Measurements from ENCODE around the gene TSPAN14.

TSPAN14 gene

DNA sequence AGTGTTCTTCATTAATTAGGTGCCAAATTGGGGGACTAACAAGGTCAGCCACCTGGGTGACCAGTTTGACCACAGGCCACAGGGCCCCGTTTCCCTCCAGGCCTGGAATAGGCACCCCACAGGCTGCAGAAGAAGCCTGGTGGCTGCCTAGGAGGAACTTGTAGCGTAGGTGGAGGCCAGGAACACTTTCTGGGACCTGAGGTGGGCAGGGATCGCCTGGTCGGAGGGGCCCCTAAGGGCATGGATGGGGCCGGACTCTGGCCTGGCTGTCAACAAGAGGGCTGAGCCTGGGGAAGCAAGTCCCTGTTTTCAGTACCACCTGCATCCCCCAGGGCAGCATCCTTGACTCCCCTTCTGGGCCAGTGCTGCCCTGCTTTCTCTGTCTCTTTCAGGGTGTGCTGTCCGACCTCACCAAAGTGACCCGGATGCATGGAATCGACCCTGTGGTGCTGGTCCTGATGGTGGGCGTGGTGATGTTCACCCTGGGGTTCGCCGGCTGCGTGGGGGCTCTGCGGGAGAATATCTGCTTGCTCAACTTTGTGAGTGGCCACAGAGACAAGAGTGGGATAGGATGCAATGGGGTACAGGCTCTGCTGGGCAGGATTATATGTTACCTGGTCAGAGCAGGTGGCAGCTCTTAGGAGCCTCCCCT, 52.9 kb downstream of the TSPAN14 start:
- Histone ChIP-seq H3K79me2 (ENCODE audit: low read length) (no peaks in the 10 kb centered on the region), H3F3A (ENCODE audit: insufficient read depth, low read length) (no peaks in the 10 kb centered on the region), H3K4me3 (ENCODE audit: low read length) (no peak overlapping the region), H4K20me1 (ENCODE audit: insufficient read depth, low read length) (no peaks in the 10 kb centered on the region), H3K9me3 (replicated peaks; ENCODE audit: insufficient read depth, low read length) (no peaks in the 10 kb centered on the region), H2AFZ (ENCODE audit: low read length) (no peak overlapping the region), H3K4me1 (ENCODE audit: low read length) (no peaks in the 10 kb centered on the region), H3K9ac (ENCODE audit: low read length) (no peak overlapping the region), H3K9me2 (replicated peaks; ENCODE audit: insufficient read depth, low read length) (no peaks in the 10 kb centered on the region), H3K4me2 (ENCODE audit: low read depth, low read length) (no peak overlapping the region), H3K36me3 (replicated peaks; ENCODE audit: insufficient read depth, low read length) (no peaks in the 10 kb centered on the region), H3K27me3 (replicated peaks; ENCODE audit: insufficient read depth, low read length) (no peaks in the 10 kb centered on the region), H3K27ac (ENCODE audit: low read length) (no peak overlapping the region)
- TF ChIP-seq EZH2phosphoT487 (IDR thresholded peaks at IDR 0.05; ENCODE audit: low read length), result no peak
- TF ChIP-seq EZH2 (optimal IDR thresholded peaks at IDR 0.05; ENCODE audit: low read depth, low read length), result no peak
- TF ChIP-seq, protein P1, sequence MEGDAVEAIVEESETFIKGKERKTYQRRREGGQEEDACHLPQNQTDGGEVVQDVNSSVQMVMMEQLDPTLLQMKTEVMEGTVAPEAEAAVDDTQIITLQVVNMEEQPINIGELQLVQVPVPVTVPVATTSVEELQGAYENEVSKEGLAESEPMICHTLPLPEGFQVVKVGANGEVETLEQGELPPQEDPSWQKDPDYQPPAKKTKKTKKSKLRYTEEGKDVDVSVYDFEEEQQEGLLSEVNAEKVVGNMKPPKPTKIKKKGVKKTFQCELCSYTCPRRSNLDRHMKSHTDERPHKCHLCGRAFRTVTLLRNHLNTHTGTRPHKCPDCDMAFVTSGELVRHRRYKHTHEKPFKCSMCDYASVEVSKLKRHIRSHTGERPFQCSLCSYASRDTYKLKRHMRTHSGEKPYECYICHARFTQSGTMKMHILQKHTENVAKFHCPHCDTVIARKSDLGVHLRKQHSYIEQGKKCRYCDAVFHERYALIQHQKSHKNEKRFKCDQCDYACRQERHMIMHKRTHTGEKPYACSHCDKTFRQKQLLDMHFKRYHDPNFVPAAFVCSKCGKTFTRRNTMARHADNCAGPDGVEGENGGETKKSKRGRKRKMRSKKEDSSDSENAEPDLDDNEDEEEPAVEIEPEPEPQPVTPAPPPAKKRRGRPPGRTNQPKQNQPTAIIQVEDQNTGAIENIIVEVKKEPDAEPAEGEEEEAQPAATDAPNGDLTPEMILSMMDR (IDR thresholded peaks at IDR 0.05; ENCODE audit: low read length), result no peak
- DNase-seq, result no peak

DNA sequence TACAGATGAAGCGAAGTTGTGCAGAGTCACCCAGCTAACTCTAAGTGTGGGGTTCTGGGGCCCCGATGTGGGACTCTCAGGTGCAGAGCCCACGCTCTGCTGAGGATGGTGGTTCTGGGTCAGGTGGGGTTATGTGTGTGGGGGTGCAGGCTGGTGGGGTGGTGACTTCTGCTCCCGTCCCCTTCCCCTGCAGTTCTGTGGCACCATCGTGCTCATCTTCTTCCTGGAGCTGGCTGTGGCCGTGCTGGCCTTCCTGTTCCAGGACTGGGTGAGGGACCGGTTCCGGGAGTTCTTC, 54.9 kb downstream of the TSPAN14 start:
- Histone ChIP-seq H3K4me1 (ENCODE audit: low read length) (no peaks in the 10 kb centered on the region), H3K9ac (ENCODE audit: low read length) (no peak overlapping the region), H4K20me1 (ENCODE audit: insufficient read depth, low read length) (no peaks in the 10 kb centered on the region), H2AFZ (ENCODE audit: low read length) (no peak overlapping the region), H3K36me3 (replicated peaks; ENCODE audit: insufficient read depth, low read length) (no peaks in the 10 kb centered on the region), H3K9me3 (replicated peaks; ENCODE audit: insufficient read depth, low read length) (no peaks in the 10 kb centered on the region), H3K4me2 (ENCODE audit: low read depth, low read length) (no peak overlapping the region), H3K4me3 (ENCODE audit: low read length) (no peak overlapping the region), H3K27me3 (replicated peaks; ENCODE audit: insufficient read depth, low read length) (no peaks in the 10 kb centered on the region), H3K79me2 (ENCODE audit: low read length) (no peaks in the 10 kb centered on the region), H3K27ac (ENCODE audit: low read length) (no peak overlapping the region), H3F3A (ENCODE audit: insufficient read depth, low read length) (no peaks in the 10 kb centered on the region), H3K9me2 (replicated peaks; ENCODE audit: insufficient read depth, low read length) (no peaks in the 10 kb centered on the region)
- DNase-seq, result no peak
- TF ChIP-seq, protein P1 (IDR thresholded peaks at IDR 0.05; ENCODE audit: low read length), result no peak
- TF ChIP-seq EZH2phosphoT487 (IDR thresholded peaks at IDR 0.05; ENCODE audit: low read length) (no peak), EZH2 (optimal IDR thresholded peaks at IDR 0.05; ENCODE audit: low read depth, low read length) (no peak)

DNA sequence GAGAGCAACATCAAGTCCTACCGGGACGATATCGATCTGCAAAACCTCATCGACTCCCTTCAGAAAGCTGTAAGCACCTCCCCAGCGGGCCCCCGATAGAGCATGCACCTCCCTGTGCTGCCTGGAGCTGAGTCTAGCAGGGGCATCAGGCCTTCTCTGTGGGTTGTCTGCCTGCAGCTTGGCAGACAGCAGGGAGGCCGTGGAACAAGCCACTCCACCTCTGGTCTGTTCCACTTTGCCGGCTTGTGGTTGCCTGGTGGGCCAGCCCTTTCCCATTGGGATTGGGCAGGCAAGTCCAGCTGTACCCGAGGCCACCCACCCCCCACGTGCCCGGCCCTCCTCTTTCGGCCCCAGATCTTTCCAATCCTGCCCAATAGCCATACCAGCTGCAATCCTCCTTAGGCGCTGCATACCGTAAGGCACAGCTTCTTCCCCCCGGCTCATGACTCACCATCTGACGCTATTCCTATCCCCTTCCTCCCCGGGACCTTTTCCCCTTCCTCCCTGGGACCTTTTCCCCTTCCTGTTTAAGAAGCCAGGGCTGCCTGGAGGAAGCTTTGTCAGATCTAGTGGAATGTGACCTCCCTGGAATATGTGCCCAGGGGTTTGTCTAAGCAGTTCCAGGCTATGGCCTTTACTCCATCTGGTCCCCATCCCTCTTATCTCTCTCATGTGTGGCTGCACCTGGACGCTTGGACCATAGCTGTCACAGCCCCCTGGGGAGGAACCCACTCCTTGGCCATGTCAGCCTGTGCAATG, 55.5 kb downstream of the TSPAN14 start:
- no peak for DNase-seq
- H3K9me3 ChIP-seq (replicated peaks; ENCODE audit: insufficient read depth, low read length), result no peaks in the 10 kb centered on the region
- H3K36me3 ChIP-seq (replicated peaks; ENCODE audit: insufficient read depth, low read length), result no peaks in the 10 kb centered on the region
- H3K9me2 ChIP-seq (replicated peaks; ENCODE audit: insufficient read depth, low read length), result no peaks in the 10 kb centered on the region
- no peaks in the 10 kb centered on the region for H3F3A ChIP-seq (ENCODE audit: insufficient read depth, low read length)
- H3K9ac ChIP-seq (ENCODE audit: low read length), result no peak overlapping the region
- H3K4me1 ChIP-seq (ENCODE audit: low read length), result no peaks in the 10 kb centered on the region
- no peaks in the 10 kb centered on the region for H4K20me1 ChIP-seq (ENCODE audit: insufficient read depth, low read length)
- no peak overlapping the region for H3K27ac ChIP-seq (ENCODE audit: low read length)
- TF ChIP-seq EZH2phosphoT487 (IDR thresholded peaks at IDR 0.05; ENCODE audit: low read length) (no peak), EZH2 (optimal IDR thresholded peaks at IDR 0.05; ENCODE audit: low read depth, low read length) (no peak)
- TF ChIP-seq, protein P1 (IDR thresholded peaks at IDR 0.05; ENCODE audit: low read length), result no peak
- no peaks in the 10 kb centered on the region for H3K27me3 ChIP-seq (replicated peaks; ENCODE audit: insufficient read depth, low read length)
- no peaks in the 10 kb centered on the region for H3K79me2 ChIP-seq (ENCODE audit: low read length)
- H3K4me3 ChIP-seq (ENCODE audit: low read length), result no peak overlapping the region
- H2AFZ ChIP-seq (ENCODE audit: low read length), result no peak overlapping the region
- H3K4me2 ChIP-seq (ENCODE audit: low read depth, low read length), result no peak overlapping the region

Data from MM.1S (cell line).